ENCODE results near the gene TCEANC2.
A peak's percentile ranks its signal among the peaks of the same experiment; 100 is the strongest.

TCEANC2 gene

DNA sequence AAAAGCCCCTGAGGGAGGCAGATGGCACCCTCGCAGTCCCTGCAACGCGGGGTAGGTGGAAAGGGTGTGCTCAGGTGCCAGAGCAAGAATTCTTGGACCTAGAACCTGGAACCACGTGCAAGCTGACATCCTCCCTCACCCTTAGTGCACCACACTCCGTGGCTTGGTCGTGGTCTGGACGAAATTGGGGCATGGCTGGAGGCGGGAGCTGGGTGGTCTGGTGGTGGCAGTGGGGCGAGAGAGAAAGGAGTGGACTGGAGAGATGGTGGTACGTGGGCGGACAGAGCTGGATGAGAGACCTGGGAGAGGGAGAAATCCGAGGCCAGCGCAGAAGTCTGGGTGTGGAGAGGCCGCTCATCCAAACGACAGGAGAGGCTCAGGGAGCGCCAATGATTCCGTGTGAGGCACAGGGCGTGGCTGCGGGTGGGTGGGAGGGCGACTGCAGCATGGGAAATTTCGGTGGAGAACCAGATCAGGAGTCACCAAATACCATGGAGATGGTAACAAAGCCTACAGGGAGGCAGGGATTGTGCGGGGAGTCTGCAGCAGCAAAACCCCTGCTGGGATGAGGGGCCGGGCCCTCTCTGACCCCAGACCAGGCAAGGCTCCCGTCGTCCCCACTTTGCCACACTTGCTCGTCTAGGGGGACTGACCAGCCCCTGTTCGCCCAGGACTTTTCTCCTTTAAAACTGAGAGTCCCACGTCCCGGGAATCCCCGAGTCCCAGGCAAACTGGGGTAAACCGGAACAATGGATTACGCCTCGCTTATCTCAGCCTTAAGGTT is 67.5 kb downstream of the TCEANC2 start:
- Mint-ChIP-seq H3K4me3 (no peak overlapping the region), H3K27ac (no peak overlapping the region), H3K36me3 (ENCODE audit: low read depth) (no peaks in the 10 kb centered on the region), H3K27me3 (ENCODE audit: low read depth) (peaks cover 11% of the 10 kb centered on the region), H3K9me3 (no peaks in the 10 kb centered on the region), H3K4me1 (ENCODE audit: low read depth) (no peaks in the 10 kb centered on the region)
- DNase-seq (ENCODE audit: low spot score), result no peak

DNA sequence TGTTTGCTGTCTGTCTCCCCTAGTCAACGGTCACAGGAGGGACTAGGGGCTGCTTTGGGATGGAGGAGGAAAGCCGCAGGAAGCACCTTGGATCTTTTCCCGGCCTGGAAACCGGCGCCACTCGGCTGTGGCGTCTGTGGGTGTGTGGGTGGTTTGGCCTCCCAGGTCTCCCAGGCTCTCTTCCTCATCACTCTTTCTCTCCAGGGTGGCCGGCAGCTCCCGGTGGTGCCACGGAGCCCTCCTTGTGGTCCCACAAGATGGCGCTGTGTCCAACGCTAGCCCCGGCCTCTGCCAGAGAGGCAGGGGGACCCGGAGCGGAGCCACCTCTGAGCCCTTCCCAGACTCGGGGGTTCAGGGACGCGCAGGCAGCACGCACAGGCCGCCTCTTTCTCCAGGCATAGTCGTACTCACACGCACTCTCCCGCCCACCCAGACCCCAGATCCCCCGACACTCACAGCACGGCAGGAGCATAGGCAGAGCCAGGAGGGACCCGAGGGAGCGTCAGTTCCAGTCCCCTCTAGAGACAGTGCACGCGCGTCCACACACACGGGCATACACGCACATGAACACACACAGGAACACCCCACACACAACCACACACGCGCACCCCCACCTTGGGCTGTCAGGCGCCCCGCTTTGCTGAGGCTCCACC is 68.2 kb downstream of the TCEANC2 start:
- Mint-ChIP-seq H3K27ac (no peak overlapping the region), H3K9me3 (no peaks in the 10 kb centered on the region), H3K4me3 (peak overlapping the region; percentile 41), H3K4me1 (ENCODE audit: low read depth) (no peaks in the 10 kb centered on the region), H3K27me3 (ENCODE audit: low read depth) (peaks cover 11% of the 10 kb centered on the region), H3K36me3 (ENCODE audit: low read depth) (no peaks in the 10 kb centered on the region)
- peak; percentile 52 for DNase-seq (ENCODE audit: low spot score)

DNA sequence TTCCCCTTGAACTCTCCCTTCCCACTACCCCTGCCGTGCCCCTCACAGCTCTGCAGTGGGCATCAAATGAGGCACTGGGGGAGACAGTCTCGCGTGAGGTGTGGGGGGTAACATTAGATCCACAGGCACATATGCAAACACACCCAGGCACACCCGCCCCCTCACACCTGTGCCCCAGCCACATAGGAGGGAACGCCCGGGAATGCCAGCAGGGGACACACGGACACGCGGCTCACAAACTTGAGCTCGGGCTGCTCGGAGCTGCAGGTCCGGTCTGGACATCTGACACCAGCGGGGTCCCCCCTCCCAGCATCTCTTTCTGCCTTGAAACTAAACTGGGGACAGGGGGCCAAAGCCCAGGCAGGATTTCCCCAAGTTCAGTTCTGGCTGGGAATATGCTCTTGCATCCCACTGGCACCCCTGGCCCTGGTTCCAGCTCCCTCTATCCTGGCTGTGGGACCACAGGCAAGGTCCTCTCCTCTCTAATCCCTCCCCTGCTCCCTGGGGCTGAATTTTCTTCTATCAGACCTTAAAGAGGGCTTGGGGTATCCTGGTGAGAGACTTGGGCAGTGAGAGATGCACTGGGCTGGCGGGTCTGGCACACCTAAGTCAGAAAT is 68.8 kb downstream of the TCEANC2 start:
- no peaks in the 10 kb centered on the region for H3K4me1 Mint-ChIP-seq (ENCODE audit: low read depth)
- peak overlapping the region; percentile 41 for H3K4me3 Mint-ChIP-seq
- no peak overlapping the region for H3K27ac Mint-ChIP-seq
- H3K27me3 Mint-ChIP-seq (ENCODE audit: low read depth), result peaks cover 11% of the 10 kb centered on the region
- H3K9me3 Mint-ChIP-seq, result no peaks in the 10 kb centered on the region
- H3K36me3 Mint-ChIP-seq (ENCODE audit: low read depth), result no peaks in the 10 kb centered on the region
- no peak for DNase-seq (ENCODE audit: low spot score)

DNA sequence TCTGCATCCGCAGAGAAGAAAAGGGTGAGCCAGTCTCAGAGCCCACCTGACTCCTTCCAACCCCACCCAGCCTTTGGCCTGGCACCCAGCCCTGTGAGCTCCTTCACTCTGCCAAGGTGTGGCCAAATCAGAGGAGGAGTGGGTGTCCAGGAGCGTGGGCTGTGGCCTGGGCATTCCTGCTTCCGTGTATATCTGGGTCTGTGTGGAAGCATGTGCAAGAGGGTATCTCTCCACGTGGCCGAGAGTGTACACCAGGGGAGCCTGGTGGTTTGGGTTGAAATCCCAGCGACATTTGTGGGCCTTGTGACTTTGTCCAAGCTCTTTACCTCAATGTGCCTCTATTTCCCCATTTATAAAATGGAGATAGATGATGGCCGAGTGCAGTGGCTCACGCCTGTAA is 69.6 kb downstream of the TCEANC2 start:
- no peak for DNase-seq (ENCODE audit: low spot score)
- H3K27ac Mint-ChIP-seq, result no peak overlapping the region
- H3K27me3 Mint-ChIP-seq (ENCODE audit: low read depth), result peaks cover 11% of the 10 kb centered on the region
- H3K4me3 Mint-ChIP-seq, result no peak overlapping the region
- no peaks in the 10 kb centered on the region for H3K4me1 Mint-ChIP-seq (ENCODE audit: low read depth)
- H3K9me3 Mint-ChIP-seq, result no peaks in the 10 kb centered on the region
- no peaks in the 10 kb centered on the region for H3K36me3 Mint-ChIP-seq (ENCODE audit: low read depth)

DNA sequence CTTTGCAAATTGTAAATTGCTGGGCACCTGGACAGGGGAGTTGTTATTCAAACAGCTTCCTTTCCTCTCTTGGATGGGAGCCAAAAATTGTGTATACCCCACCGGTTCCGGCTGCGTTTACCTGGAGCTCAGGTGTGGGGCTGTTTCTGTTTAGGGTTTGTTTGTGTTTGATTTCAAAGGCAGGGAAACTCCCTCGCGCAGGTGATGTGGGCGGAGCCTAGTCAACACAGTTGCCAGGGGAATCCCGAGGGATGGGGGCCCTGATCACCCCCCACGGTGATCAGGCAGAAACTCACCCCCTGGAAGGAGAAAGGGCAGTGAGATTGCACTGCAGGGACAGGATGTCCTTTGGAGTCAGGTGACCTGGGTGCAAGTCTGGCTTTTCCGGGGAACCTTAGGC is 71.1 kb downstream of the TCEANC2 start:
- Mint-ChIP-seq H3K27ac (no peak overlapping the region), H3K4me1 (ENCODE audit: low read depth) (no peaks in the 10 kb centered on the region), H3K27me3 (ENCODE audit: low read depth) (peaks cover 11% of the 10 kb centered on the region), H3K36me3 (ENCODE audit: low read depth) (no peaks in the 10 kb centered on the region), H3K4me3 (no peak overlapping the region), H3K9me3 (no peaks in the 10 kb centered on the region)
- DNase-seq (ENCODE audit: low spot score), result no peak

DNA sequence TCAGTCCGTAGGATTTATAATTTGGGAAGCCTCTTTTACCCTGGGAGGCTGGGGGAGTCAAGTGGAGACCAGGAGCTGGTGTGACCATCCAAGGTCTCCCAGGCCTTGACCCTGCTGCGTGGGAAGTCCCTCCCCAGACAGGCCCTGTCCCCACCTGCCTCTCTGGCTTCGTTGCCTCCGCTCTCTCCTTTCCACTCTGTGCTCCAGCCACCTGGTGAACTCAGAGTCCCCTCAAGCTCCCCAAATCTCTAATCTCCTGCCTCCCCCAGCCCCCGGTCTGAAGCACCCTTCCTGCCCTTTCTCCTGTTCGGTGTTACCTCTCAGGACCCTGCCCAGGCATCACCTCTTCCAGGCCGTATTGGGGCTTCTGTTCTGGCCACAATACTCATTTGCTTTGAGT is 71.5 kb downstream of the TCEANC2 start:
- Mint-ChIP-seq H3K9me3 (no peaks in the 10 kb centered on the region), H3K27me3 (ENCODE audit: low read depth) (peaks cover 11% of the 10 kb centered on the region), H3K36me3 (ENCODE audit: low read depth) (no peaks in the 10 kb centered on the region), H3K27ac (no peak overlapping the region), H3K4me3 (no peak overlapping the region), H3K4me1 (ENCODE audit: low read depth) (no peaks in the 10 kb centered on the region)
- DNase-seq (ENCODE audit: low spot score), result no peak

DNA sequence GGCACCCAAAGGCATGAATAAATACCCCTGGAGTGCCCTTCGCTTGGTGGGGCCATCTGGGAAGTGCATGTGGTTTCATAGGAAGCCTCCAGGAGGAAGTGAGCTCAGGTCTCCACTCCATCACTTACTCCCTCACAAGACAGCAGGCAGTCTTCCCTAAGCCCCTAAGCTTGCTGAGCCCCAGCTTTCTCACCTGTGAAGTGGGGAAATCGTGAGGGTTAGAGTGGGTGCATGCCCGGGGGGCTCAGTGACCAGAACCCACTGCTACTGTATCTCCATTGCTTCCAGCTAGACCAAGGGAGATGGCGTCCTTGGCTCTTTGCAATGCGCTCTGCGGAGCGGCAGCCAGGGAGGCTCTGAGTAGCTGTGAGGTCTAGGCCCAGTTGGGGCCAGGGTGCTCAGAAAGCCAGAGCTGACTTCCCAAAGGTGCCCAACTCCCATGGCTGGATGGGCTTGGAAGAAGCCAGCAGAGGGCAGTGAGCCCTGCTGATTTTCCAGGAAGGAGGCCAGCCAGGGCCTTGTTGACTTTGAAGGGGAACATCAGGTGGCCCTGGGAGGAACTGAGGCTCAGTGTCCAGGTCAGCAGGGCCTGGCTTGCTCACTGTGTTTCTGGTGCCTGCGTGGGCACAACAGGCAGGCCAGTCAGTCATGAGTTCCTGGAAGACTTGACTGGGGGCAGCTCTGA is 72.1 kb downstream of the TCEANC2 start:
- Mint-ChIP-seq H3K36me3 (ENCODE audit: low read depth) (no peaks in the 10 kb centered on the region), H3K4me3 (no peak overlapping the region), H3K9me3 (no peaks in the 10 kb centered on the region), H3K27me3 (ENCODE audit: low read depth) (peaks cover 11% of the 10 kb centered on the region), H3K4me1 (ENCODE audit: low read depth) (no peaks in the 10 kb centered on the region), H3K27ac (no peak overlapping the region)
- no peak for DNase-seq (ENCODE audit: low spot score)

DNA sequence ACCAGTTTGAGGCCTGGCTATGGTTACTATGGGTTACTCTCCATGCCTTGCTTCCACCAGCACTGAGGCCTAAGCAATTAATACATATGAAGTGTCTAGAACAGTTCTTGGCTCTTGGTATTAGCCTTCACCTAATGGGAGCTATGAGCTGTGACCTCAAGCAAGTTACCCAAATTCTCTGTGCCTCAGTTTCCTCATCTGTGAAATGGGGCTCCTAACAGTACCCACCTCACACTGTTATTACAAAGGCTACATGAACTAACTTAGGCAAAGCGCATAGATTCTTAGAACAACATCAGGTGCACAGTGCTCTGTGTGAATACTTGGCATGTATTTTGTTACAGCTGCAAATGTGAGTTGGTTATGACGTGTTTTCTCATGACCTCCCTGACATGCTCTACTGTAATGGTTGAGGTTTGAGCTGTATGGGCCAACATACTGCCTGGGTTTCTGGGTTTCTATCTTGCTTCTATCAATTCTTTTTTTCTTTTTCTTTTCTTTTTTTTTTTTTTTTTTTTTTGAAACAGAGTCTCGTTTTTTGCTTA is 72.9 kb downstream of the TCEANC2 start:
- Mint-ChIP-seq H3K27me3 (ENCODE audit: low read depth) (peaks cover 9% of the 10 kb centered on the region), H3K4me3 (no peak overlapping the region), H3K36me3 (ENCODE audit: low read depth) (no peaks in the 10 kb centered on the region), H3K9me3 (no peaks in the 10 kb centered on the region), H3K4me1 (ENCODE audit: low read depth) (no peaks in the 10 kb centered on the region), H3K27ac (no peak overlapping the region)
- DNase-seq (ENCODE audit: low spot score), result no peak

DNA sequence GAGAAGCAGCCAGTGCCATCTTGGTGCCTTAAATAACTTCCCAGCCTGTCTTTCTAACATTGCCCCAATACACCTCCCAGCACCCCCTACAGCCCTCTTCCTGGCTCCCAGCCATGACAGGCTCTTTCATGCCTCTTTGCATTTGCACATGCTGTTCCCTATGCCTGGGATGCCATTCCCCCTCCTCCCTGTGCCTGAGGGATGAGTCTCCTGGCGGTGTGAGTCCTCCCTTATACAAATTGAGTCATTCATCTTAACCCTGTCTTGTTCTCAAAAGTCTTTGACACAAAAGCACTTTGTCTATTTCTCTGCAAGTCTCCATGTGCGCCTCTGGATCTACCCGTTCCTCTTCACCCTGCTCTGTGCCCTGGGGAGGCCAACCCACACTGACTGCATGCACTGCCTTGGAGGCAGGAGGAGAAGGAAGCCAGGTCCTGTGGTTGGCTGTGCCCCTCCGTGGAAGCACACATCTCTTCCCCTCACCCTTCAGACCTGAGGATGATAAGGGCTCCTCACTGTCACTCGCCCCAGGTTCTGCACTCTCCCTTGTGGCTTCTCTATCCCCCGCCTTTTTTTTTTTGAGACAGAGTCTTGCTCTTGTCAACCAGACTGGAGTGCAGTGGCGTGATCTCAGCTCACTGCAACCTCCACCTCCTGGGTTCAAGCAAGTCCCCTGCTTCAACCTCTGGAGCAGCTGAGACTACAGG is 74.3 kb downstream of the TCEANC2 start:
- Mint-ChIP-seq H3K27ac (no peak overlapping the region), H3K27me3 (ENCODE audit: low read depth) (no peaks in the 10 kb centered on the region), H3K36me3 (ENCODE audit: low read depth) (no peaks in the 10 kb centered on the region), H3K4me1 (ENCODE audit: low read depth) (no peaks in the 10 kb centered on the region), H3K9me3 (no peaks in the 10 kb centered on the region), H3K4me3 (no peak overlapping the region)
- no peak for DNase-seq (ENCODE audit: low spot score)

DNA sequence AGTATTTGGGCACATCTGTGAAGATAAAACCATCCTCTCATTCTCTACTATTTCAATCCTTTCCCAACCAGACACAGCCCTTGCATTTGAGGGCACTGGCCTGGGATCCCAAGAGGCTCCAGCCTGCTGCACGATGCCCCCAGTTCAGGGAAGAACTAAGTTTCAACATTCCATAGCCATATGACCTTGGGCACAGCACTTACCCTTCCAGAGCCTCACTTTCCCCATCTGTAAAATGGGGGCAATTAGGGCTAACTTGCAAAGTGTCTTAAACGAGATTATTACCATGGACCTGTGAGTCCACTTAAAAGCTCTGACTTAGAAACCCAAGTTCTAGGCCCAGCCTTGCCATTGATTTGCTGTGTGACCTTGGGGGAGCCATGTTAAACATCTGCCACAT is 76.5 kb downstream of the TCEANC2 start:
- H3K4me1 Mint-ChIP-seq (ENCODE audit: low read depth), result no peaks in the 10 kb centered on the region
- no peaks in the 10 kb centered on the region for H3K9me3 Mint-ChIP-seq
- H3K27me3 Mint-ChIP-seq (ENCODE audit: low read depth), result no peaks in the 10 kb centered on the region
- DNase-seq (ENCODE audit: low spot score), result no peak
- H3K4me3 Mint-ChIP-seq, result no peak overlapping the region
- H3K36me3 Mint-ChIP-seq (ENCODE audit: low read depth), result no peaks in the 10 kb centered on the region
- no peak overlapping the region for H3K27ac Mint-ChIP-seq

DNA sequence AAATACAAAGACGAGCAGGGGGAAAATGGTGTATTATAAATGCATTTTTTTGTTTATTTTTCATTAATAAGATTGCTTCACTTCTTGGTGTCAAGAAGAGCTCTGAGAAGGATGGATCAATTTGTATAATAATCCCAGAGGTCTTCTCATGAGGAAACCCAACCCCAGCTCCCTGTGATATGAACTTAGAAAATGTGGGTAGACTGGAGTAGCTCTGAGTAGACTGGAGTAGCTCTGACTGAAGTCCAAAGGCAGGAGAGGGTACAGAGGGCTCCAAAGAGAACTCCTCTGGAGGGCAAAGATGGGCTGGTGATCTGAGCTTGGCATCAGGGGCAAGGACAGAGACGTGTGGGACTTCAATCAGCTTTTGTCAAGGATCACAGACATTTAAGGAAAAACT is 78.0 kb downstream of the TCEANC2 start:
- Mint-ChIP-seq H3K36me3 (ENCODE audit: low read depth) (no peaks in the 10 kb centered on the region), H3K4me3 (no peak overlapping the region), H3K27me3 (ENCODE audit: low read depth) (no peaks in the 10 kb centered on the region), H3K27ac (no peak overlapping the region), H3K9me3 (no peaks in the 10 kb centered on the region), H3K4me1 (ENCODE audit: low read depth) (no peaks in the 10 kb centered on the region)
- no peak for DNase-seq (ENCODE audit: low spot score)

DNA sequence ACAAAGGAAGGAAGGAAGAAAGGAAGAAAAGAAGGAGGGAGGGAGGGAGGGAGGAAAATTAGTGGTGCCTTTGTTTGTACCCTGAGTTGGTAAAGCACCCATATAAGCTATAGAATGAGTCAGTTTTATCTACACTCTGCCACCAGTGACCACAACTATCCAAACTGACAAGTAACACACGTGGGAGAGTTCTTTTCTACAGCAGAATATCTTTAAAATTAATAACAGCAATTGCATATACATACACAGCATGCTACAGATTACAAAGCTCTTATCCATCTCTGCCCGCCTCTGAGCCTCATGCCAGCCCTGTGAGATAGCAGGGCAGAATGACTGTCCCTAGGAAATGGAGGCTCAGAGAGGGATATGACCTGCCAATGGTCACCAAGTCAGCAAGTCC is 79.1 kb downstream of the TCEANC2 start:
- no peaks in the 10 kb centered on the region for H3K36me3 Mint-ChIP-seq (ENCODE audit: low read depth)
- H3K27ac Mint-ChIP-seq, result no peak overlapping the region
- DNase-seq (ENCODE audit: low spot score), result no peak
- no peak overlapping the region for H3K4me3 Mint-ChIP-seq
- no peaks in the 10 kb centered on the region for H3K4me1 Mint-ChIP-seq (ENCODE audit: low read depth)
- H3K9me3 Mint-ChIP-seq, result no peaks in the 10 kb centered on the region
- no peaks in the 10 kb centered on the region for H3K27me3 Mint-ChIP-seq (ENCODE audit: low read depth)

DNA sequence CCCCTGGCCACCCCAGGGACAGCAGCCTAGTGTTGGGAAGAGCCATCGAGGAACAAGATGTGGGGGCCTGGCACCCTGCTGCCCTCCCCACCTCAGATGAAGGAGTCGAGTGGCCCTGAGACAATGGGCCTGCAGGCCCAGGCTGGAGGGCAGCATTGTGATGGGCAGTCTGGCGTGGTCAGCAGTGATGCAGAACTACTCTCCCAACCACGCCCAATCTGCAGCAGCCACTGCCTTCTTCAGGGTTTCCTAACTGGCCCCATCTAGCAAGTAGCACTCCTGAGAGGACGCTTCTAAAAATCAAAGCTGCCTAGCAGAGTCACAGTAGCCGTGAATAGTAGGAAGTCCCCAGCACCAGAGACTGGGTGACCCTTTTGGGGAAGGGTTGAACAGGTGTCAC is 80.9 kb downstream of the TCEANC2 start:
- H3K27me3 Mint-ChIP-seq (ENCODE audit: low read depth), result no peaks in the 10 kb centered on the region
- no peaks in the 10 kb centered on the region for H3K36me3 Mint-ChIP-seq (ENCODE audit: low read depth)
- no peak for DNase-seq (ENCODE audit: low spot score)
- no peaks in the 10 kb centered on the region for H3K9me3 Mint-ChIP-seq
- no peak overlapping the region for H3K27ac Mint-ChIP-seq
- no peak overlapping the region for H3K4me3 Mint-ChIP-seq
- H3K4me1 Mint-ChIP-seq (ENCODE audit: low read depth), result no peaks in the 10 kb centered on the region

Data from T-helper 2 cell treated with Interferon-gamma antibody and Interleukin-4, amounts not matched to agents 5 μg/mL and 100 μg/mL, for 36 hours (primary cell).